NCI-H2107 treated with DMSO at 0.1 percent for 48 hours (cell line): ENCODE results near the gene ATP2A3.

Source experiments
- DNase-seq: peaks from one replicate; lab custom pipeline; 2025; ENCODE audit not compliant: unreplicated experiment; lab: John Stamatoyannopoulos, UW

ATP2A3 gene

GRCh38 chr17:3913531-3914311, 50.5 kb downstream of the ATP2A3 start:
- DNase-seq = no peak

- no peak for DNase-seq
These were observed 51.4 kb downstream of the ATP2A3 start for GRCh38 chr17:3912827-3913226.

- no peak for DNase-seq
These were observed 52.8 kb downstream of the ATP2A3 start for GRCh38 chr17:3911271-3912053.

- DNase-seq = no peak
These were observed 53.6 kb downstream of the ATP2A3 start for GRCh38 chr17:3910420-3911270.

- no peak for DNase-seq
These were observed 55.0 kb downstream of the ATP2A3 start for GRCh38 chr17:3909257-3909656.

GRCh38 chr17:3907483-3908216, 56.6 kb downstream of the ATP2A3 start:
- DNase-seq = no peak

GRCh38 chr17:3906881-3907280, 57.4 kb downstream of the ATP2A3 start:
- no peak for DNase-seq

- no peak for DNase-seq
These were observed 59.2 kb downstream of the ATP2A3 start for GRCh38 chr17:3905017-3905520.

- DNase-seq = no peak
These were observed 59.7 kb downstream of the ATP2A3 start for GRCh38 chr17:3904501-3904900.

- DNase-seq = no peak
These were observed 60.4 kb downstream of the ATP2A3 start for GRCh38 chr17:3903881-3904290.

GRCh38 chr17:3903051-3903825, 61.0 kb downstream of the ATP2A3 start:
- no peak for DNase-seq

- DNase-seq = no peak
These were observed 63.6 kb downstream of the ATP2A3 start for GRCh38 chr17:3900646-3901045.

- no peak for DNase-seq
These were observed 66.5 kb downstream of the ATP2A3 start for GRCh38 chr17:3897731-3898130.

- DNase-seq = no peak
These were observed 67.3 kb downstream of the ATP2A3 start for GRCh38 chr17:3896968-3897235.

GRCh38 chr17:3896108-3896967, 67.9 kb downstream of the ATP2A3 start:
- no peak for DNase-seq

GRCh38 chr17:3895354-3895753, 68.9 kb downstream of the ATP2A3 start:
- no peak for DNase-seq

- DNase-seq = no peak
These were observed 69.3 kb downstream of the ATP2A3 start for GRCh38 chr17:3894911-3895343.

- DNase-seq = no peak
These were observed 70.0 kb downstream of the ATP2A3 start for GRCh38 chr17:3894188-3894587.

- no peak for DNase-seq
These were observed 70.5 kb downstream of the ATP2A3 start for GRCh38 chr17:3893720-3894116.
